Measurements from ENCODE around the gene NELL1.

GRCh38 chr11:21113876-21114275, 444.5 kb downstream of the NELL1 start:
- TF ChIP-seq, protein P1, sequence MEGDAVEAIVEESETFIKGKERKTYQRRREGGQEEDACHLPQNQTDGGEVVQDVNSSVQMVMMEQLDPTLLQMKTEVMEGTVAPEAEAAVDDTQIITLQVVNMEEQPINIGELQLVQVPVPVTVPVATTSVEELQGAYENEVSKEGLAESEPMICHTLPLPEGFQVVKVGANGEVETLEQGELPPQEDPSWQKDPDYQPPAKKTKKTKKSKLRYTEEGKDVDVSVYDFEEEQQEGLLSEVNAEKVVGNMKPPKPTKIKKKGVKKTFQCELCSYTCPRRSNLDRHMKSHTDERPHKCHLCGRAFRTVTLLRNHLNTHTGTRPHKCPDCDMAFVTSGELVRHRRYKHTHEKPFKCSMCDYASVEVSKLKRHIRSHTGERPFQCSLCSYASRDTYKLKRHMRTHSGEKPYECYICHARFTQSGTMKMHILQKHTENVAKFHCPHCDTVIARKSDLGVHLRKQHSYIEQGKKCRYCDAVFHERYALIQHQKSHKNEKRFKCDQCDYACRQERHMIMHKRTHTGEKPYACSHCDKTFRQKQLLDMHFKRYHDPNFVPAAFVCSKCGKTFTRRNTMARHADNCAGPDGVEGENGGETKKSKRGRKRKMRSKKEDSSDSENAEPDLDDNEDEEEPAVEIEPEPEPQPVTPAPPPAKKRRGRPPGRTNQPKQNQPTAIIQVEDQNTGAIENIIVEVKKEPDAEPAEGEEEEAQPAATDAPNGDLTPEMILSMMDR (IDR thresholded peaks at IDR 0.05) = no peak
- TF ChIP-seq POLR2A (IDR thresholded peaks at IDR 0.05) = no peak

Data from prostate gland (tissue), 2 donors.